Activated CD8-positive, alpha-beta memory T cell treated with anti-CD3 and anti-CD28 coated beads for 24 hours (primary cell): ENCODE results near the gene PYROXD2.
"Not testable (repeated sequence)": the region's sequence is repeated elsewhere in the genome, so short reads cannot be mapped to it uniquely, and the experiment has no call there.

ENCODE experiments used
- DNase-seq: peaks from one replicate; pipeline ENCODE4 v3.0.0-alpha.2; 2020

Gene PYROXD2

DNA sequence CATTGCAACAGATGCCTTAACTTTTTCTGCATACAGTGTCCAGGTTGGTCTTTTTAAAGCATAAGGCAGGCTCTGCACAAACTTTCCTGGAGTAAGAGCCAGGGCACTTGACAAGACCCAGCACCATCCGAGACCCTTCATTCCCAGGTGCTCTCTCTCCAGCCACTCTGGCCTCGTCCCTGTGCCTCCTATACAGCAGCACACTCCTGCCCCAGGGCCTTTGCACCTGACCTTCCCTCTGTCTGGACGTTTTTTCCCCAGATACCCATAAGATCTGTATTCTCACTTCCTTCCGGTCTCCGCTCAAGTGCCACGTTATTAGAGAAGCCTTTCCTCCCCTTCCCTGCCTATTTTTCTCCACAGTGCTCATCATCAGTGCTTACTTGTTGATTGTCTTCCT, 25.6 kb downstream of the PYROXD2 start:
- DNase-seq = no peak

DNA sequence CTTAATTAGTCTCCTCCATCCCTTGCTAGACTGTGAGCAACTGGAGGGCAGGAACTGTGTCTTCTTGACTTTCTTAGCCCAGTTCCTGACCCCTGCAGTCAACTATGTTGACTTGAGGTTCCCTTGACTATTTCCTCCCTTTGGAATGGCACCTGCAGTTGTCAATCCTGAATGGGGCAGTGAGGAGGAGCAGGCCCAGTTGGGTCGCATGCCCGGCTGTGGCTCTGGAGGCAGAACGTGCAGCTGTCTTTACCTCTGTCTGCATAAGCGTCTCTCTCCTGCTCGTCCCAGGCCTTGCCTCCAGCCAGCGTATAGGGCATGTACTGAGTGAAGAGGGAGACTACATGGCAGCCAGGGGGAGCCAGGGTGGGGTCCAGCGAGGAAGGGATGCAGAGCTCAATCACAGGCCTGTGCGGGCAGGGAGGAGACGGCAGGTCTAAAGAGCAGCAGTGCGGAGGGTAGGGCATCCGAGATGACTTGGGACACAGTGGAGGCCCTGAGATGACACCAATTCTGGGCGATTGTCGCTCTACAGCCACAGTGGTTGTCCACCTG, 26.8 kb downstream of the PYROXD2 start:
- no peak for DNase-seq

DNA sequence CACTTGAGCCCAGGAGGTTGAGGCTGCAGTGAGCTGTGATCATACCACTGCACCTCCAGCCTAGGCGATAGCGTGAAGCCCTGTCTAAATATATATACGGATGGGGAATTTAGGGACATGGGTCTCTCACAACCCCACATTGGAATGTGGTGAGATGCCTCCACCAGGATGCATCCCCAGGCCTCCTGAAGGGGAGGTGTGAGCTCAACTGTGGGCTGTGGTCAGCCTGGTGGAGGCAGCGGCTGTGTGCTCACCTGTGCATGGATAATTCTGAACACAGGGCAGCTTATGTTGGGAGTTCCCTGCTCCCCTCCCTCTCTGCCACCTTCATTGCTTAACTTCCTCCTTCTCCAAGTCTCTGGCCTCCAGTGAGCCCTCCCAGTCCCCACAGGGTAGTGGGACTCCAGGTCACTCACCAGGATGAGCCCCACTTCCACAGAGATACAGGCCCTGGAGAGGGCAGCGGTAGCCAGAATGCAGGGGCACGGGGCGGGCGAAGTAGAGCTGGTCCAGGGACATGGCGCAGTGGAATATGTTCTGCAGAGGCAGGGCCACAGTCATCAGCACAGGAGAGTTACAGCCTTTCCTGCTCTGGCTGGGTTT, 30.4 kb downstream of the PYROXD2 start:
- DNase-seq = no peak

DNA sequence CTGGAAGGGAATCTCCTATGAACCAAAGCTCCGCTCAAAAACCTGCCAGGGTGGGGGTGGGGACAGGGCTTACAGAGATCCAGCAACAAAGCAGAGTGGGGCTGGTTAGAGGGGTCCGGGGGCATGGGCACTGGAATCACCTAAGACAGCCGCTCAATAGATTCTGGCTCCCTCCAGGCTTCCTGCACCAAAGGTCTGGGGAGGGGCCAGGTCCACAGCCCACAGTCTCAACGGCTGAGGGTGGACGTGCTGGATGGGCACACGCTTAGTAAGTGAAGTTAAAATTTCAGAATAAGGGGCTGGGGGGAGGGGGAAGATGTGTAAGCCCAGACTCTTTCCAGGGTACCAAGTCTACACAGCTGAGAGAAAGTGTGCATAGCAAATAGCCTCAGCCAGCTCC, 31.1 kb downstream of the PYROXD2 start:
- DNase-seq = no peak

DNA sequence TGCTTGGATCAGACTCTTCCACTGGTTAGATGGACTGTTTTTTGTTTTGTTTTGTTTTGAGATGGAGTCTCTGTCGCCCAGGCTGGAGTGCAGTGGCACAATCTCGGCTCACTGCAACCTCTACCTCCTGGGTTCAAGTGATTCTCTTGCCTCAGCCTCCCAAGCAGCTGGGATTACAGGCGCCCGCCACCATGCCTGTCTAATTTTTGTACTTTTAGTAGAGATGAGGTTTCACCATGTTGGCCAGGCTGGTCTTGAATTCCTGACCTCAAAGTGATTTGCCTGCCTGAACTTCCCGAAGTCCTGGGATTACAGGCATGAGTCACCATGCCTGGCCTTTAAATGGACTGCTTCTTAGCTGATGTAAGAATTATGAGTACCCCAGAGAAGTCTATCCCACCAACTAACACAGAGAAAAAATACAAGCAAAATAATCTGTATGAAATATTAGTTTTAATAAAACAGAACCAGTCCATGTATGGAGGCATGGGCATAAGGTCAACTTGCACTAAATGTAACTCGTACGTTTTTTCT, 31.8 kb downstream of the PYROXD2 start:
- not testable (repeated sequence) for DNase-seq

DNA sequence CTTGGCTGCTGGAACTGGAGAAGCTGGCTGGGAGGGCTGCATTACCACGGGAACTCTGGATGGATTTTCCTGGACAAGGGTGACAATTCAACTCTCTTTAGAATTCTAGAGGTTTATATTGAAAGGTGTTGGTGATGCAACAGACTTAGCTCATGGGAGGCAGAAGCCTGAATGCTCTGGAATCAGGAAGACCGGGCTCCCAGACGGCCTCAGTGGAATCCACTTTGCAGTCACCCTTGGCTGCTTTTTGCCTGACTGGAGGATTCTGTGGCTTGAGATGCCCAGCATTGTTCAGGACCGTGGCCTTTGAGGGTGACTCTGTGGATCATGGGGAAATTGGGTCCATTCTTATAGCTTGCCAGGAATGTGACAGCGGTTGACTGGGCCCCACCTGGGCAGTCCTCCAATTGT, 32.3 kb downstream of the PYROXD2 start:
- DNase-seq = no peak

DNA sequence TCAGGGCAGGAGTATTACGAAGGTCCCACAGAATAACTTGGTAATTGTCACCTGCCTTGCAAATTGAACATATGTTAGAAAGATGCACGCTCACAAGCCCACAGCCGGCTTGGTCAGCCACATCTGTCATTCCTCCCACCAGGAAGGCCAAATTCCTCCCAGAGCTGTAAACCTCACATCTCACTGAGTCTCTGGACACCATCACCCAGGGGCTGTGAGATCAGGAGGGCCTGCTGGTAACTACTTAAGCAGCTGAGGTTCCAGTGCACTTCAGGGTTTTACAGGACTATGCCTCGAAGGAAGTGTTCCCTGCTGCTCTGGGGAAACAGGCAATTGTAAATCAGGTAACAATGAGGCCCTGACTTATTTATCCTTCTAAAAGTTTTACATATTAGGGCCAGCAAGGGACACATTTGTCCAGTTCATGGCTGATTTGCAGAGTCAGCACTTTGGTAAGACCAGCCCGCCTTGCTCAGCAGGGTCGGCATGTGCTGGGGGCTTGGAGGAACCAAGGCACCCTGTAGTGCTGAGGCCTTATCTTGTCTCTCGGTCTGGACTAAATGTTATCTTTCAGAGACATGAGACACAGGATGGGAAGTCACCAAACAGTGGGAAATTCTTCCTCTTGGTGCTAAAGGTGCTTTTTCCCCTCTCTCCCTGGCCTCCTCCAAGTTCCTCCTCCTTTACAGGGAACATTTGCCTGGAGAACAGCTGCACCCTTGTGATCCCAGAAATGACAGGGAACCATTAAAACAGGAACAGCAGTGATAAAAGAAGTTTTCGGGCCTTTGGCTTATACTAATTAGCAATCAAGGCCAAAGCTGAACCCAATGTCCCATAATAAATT, 34.3 kb downstream of the PYROXD2 start:
- no peak for DNase-seq

DNA sequence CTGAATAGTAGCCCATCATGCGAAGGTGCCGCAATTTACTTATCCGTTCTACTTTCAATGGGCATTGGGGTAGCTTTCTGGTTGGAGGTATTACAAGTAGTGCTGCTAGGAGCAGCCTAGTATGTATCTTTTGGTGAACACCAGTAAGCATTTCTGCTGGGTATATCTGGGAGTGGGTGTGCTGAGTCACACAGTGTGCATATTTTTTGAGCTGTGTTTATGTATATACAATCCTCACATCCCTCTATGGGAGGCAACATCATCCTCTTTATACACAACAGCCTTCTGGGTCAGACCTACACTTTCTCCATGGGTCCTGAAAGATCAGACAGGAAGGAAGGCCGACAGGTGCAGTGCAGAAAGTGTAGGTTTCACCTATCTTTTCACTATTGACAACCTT, 36.3 kb downstream of the PYROXD2 start:
- DNase-seq = no peak

DNA sequence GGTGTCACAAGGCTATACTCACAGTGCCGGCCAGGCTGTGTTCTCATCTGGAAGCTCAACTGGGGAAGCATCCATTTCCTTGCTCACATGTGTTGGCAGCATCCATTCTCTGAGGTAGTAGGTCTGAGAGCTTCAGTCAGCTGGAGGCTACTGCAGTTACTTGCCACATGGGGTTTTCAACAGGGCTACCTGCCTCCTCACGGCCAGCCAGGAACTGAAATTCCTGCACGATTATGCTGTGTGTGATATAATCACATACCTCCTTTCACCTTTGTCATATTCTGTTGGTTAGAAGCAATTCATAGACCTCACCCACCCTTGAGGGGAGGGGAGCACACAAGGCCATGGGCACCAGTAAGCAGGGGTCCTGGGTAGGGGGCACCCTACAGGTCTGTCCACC, 37.4 kb downstream of the PYROXD2 start:
- no peak for DNase-seq

DNA sequence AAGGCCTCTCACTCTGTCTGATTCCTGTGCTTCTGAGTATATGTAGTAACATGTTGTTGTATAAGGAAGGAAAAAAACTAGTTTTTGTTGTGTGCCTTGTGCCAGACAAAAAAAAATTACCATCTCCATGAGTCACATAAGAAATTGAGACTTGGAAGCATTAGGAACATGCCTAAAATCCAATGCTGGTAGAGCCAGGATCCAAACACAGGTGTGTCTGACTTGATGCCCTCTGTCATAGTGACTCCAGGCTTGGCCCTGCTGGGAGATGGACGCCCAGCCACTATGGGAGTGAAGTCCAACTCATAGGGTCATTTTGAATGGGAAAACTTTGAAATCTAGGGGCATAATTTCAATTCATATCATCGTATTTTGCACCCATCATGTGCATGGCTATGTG, 38.0 kb downstream of the PYROXD2 start:
- no peak for DNase-seq

DNA sequence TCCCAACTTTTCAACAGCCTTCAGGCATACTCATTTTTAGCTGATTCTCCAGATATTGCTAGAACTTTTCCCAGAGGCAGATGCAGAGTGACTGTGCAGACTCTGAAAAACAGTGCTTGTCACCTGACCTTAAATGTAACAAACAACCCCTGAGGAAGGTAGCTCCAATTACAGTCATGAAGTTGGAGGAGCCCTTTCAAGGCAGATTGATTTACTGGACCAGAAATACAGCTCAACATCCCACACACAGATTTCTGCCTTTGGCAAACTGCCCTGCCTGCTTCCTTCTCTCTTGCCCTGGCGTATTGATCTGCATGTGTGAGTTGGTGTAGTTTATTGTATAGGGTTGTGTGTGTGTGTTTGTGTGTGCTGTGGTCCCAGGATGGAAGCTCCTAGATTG, 38.5 kb downstream of the PYROXD2 start:
- no peak for DNase-seq

DNA sequence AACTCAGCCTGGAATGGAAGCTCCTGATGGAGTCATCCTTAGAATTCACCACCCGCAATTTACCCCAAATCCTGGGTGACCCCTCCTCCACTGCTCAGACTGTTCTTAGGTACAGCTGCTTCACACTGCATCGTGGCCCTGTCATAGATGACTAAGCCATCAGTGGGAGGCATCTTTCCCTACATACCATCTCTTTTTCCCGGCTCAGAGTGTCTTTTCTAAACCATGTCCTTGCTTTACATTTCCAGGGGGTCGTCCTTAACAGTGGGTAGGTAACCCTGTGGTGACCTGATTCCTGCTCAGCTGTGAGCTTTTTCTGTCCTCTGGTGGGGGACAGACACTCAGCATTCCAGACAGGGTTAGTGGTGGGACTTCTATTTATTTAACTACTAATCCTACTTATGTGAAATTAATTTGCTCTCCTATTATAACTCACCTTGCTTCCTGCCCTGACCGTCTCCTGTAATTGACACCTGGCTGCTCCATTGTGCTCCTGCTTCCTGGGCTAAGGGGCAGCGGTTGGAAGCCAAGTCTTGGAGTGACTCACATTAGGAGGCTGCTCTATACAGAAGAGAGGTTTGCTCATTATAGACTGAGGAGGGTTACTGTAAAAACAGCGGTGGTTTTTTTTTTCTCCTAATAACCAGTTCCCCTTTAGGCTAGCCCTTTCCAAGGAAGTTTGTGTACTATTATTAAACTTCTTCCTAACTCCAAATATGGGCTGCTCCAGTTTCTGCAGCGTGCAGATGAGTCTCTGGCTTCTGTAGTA, 40.6 kb downstream of the PYROXD2 start:
- DNase-seq = no peak

DNA sequence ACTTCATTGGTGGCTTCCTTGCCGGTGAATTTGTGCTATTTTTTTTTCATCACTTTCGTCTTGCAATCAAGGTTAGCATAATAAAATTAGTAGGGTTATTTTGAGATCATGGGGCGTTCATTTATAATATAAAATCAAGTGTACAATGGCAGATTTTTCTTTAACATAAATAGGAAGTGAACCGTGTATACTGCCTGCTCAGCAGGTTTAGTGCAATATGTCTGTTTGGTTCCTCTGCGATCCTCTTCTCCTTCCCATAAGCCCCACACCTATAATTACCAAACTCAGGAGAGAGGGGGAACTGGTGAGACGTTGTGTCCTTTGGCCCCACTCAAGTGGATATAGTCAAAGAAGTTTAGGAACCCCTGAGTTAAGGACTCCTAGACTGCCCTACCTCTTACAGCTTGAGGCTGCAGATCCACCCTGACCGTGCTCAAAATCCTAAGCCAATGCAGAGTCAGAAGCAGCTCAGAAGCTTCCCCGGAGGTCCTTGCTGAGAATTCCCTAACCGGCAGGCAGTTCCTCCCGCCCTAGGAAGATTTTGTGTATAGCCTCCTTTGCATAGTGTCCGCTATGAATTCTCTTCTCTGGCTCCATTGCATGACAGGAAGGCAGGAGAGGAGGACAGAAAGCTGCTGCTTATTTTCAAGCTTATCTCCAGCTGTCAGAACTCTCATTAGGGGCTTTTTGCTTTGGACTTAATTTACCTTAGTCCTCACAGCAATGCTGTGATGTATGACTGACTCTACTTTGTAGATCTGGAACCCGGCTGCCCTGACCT, 41.5 kb downstream of the PYROXD2 start:
- DNase-seq = no peak

DNA sequence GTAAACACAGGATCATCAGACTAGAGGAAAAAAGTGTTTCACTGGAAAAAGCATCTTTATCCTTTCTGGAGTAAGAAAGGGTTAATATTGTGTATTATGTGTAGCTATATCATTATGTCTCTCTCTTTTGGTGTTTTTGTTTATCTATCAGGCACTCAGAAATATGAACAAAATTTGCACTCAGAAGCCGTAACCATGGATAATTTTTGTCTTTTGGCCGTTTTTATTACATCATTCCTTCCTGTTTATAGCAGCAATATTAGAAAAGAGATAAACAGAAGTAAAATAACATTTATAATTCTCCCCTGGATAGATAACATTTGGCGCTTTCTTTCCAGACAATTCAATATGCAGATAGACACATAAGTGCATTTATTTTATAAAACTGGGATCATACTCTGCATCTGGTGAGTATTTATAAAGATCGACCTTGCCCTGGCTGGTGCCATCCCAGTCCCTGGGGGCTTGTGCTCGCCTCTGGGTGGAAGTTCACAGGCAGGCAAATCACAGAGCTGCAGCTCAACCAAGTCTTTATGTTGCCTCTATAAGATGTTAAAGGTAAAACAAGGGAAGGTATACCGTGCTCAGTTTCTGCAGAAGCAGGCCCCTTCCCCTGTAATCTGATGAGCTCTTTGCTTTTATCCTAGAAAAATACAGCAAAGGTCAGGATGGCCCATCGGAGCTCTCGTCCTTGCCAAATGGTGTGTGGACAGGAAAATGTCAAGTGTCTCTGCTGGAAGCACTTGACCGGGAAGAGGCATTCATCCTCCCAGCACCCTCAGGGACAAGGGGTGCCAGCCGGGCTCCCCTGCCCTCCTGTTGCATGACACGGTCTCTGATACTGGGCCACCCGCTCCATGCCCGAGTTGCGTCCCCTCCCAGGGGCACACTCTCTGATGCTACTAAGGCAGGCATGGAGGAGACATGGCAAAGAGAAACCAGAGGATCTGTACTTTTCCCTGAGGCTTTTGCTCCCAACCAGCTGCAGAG, 43.9 kb downstream of the PYROXD2 start:
- DNase-seq = no peak

DNA sequence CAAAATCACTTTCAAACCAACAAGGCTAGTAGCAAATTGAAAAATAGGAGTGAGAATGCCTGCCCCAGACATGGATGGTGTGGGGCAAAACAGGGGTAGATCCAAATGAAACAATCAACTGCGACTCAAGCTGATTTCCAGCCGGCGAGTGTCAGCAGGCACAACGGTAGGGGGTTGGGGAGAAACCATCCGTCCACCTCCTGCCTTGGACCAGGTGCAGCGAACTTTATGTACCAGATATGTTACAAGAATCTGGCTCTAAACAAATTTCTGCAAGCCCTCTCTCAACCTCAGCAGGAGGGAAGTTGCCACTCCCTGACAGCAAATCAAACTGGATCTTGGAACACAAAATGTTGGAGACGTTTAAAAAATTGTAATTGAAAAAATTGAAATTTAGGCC, 45.2 kb downstream of the PYROXD2 start:
- no peak for DNase-seq

DNA sequence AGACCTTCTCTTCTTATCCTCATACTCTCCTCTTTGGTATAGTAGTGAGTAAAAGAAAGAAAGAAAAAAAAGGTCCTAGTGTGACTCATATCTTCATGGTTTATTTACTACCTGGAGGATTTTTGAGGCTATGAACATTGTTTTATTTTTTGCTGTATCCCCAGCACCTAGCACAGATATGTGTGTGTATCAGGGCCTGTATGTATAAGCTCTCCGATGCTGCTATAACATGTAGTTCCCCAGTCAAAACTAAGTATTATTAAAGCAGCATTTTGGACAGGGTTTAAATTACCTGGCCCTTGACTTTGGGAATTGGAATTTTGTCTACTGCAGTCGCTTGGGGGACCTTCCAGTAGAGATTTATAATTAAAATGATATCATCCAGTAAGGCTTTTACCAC, 46.3 kb downstream of the PYROXD2 start:
- no peak for DNase-seq

DNA sequence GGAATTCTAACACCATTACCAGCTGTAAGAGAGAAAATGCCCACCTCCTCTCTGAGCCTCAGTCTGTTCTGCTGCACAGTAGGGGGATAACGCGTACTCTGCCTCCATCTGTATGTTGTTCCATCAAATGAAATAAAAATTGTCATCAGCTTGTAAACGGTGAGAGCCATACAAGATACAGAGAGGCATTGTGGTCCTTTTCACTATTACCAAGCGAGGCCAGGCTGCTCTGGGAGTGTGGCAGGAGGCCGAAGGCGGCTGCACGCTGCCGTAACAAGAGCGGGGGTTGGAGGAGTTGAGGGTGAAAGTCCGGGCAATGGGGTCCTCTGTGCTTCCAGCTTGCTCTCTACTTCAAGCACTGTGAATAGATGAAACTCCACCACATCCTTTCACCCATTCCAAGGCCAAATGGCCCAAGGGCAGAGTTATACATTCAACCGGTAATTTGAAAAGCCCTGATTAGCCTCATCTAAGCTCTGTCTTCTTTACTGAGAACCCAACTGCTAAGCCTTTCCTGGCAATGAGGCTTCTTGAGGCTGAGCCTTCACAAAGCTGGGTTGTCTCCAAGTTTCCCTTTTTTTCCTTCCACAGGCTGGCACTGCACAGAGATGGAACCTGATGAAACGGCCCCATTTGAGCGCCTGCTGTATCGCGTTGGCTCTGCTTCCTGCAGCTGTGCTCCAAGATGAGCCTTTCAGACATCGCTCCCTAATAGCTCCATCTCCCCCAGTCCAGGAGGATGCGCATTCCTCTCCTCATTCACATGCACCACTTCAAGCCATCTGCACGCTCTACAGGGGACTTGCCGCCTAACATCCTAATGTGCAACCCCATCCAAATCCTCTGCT, 47.2 kb downstream of the PYROXD2 start:
- DNase-seq = no peak

DNA sequence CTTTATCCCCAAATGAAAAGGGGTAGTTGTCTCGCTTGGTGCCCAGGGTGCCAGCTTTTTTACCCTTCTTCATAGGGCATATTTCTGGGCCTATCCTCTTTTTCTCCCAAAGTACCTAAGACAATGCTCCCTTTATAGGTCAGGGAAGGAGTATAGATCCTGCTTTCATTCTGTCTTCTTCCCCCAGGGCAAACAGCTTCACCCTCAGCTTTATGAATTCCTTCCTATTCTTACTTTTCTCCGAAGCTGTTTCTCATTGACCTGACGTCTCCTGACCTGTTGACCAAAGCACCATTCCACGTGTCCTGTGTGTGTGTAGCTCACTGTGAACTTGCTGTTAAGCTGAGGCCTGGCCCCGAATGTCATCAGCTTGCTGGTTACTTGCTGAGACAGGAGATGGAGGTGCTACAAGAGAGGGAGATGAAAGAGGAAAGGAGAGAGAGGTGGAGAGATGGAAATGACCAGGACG, 48.9 kb downstream of the PYROXD2 start:
- DNase-seq = no peak

DNA sequence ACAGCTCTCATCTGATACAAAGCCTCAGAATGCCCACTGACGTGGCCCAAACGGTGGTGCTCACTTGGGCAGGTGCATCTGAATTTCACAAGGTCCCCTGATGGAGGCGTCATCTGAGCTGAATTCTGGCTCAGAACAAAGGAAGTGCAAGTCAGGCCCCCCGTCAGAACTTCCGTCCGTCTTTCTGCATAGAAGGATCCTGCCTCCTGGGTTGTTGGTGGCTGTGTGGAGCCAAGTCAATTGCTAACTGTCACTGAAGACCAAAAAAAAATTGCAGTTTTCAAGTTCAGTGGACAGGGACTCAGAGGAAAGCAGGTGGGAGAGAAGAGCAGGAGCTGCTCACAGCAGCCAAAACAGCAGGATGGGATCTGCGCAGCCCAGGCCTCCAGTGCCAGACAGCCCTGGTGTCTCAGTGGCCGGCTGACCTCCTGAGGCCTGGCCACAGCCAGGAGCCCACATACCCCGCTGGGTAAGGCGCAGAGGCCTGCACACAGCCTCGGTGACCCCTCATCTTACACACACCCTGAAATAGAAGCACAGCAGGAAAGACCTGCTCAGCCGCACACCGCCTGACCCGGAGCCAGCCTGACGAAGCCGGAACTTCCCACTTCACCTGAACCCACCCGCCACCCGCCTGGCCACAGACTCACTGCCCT, 49.4 kb downstream of the PYROXD2 start:
- DNase-seq = no peak
